NCI-H748 treated with DMSO at 0.1 percent for 48 hours (cell line): ENCODE data around the gene PPP1R9A.

Experiments used
- DNase-seq: peaks from one replicate; lab custom pipeline; 2025; lab: John Stamatoyannopoulos, UW

Gene PPP1R9A

GRCh38 chr7:95097851-95098250 lies 190.5 kb downstream of the PPP1R9A start:
- no peak for DNase-seq

DNA sequence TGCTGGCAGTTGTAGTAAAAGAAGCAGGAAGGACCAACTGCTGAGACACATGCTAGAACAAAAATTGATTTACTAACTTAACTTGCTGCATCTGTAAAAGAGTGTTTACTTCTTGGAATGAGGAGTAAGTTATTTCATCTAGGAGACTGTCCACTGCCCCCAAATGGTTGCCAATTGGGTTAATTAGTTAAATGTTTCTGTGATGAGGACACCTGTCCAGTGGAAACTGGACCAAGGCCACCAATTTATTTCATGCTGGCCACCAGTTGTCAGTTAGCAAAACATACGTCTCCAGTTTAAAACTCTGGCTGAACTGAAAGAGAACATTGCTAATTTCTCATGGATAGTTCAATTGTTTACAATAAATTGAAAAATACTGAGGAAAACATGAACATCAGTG lies 191.7 kb downstream of the PPP1R9A start:
- DNase-seq, result no peak

DNA sequence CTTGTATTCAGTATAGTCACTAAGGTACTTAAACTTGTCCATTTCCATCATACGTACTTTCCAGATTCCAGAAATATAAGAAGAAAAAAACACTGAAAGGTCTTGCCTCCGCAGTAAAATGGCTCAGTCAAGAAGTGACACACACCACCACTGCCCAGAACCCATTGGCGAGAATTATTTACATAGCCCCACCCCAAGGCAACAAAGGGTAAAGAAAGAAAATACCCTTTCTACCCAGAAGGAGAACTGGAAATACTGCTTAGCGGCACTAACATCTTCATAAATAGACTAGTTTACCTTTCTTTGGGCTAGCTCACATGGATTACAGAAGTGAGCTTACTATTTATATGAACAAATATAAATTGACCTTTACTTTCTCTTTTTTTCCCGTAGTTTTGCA lies 194.0 kb downstream of the PPP1R9A start:
- no peak for DNase-seq

DNA sequence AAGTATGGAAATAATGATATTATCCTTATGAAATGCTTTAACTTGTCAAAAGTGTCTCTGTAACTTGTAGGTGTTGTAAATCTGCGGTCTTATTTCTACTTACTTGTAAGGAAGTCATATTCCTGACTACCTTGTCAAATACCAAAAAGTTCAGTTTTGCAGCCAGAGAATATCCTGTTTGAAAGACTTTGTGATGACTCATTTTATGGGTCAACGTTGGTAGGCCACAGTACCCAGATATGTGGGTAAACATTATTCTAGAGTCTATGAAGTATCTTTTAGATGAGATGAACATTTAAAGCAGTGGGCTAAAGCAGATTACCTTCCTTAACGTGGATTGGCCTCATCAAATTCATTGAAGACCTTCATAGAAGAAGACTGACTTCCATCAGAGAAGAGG lies 195.3 kb downstream of the PPP1R9A start:
- DNase-seq, result no peak

GRCh38 chr7:95104739-95105138 lies 197.3 kb downstream of the PPP1R9A start:
- DNase-seq, result no peak

DNA sequence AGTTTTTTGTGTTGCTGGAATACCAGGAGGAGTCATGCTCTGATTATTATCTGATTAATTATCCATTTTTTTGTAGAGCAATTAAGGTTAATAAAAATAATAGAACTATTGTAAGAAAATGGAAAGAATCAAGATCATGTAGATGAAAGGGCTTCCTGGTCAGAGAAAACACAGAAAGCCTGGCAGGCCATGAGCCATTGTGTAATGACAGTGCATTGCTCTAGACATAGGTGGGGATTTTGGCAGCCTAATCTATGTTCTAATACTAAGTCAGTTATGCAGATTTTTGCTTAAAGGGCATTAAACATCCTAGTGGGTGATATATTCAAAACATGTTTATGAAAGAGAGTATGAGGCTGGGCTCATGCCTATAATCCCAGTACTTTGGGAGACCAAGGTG lies 198.2 kb downstream of the PPP1R9A start:
- DNase-seq, result no peak

DNA sequence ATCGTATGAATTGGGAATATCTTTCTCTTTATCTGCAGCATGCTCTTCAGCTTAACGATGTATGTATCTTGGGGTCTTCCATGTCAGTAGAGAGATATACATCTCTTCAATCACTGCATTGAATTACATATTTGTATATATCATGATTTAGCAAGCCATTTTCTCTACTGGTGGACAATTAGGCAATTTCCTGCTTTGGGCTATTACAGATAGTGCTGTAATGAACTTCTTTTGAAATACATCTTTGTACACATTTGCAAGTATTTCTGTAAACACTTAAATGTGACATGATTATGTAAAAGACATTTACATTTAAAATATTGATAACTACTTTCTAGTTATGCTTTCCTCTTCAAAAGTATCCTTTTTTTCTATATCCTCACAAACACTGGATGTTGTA lies 199.0 kb downstream of the PPP1R9A start:
- DNase-seq, result no peak

DNA sequence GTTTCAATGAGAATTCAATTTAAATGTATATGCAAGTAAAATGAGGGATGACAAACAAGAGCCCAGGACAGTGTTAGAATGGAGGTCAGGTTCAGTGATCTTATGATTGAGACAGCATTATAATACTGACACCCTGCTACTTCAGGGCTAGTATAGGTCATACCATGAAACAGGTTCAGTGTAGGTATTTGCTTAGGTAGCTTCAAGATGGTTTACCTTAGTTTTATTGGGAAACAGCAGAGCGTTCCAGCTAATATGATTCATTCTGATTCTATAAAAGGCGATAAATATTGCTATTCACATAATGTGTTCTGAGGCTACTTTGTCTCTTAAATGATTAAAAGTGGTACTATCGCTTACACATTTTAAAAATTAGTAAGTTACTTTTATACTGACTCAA lies 203.3 kb downstream of the PPP1R9A start:
- no peak for DNase-seq

DNA sequence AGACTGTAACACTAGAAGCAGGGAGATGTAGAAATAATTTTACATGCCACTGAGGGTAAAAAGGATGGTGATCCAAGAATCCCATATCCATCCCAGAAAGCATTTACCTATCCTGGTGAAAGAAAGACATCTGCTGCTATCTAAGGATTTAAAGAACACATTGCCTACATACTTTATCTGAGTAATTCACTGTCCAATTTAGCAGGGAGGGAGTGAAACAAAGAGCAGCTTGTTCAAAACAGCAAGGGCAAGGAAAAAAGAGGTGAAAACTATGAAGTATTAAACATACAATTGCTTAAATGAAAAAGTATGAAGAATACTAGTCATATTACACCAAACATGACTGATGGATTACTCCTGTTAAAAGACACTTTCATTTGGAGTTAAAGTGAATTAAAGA lies 206.2 kb downstream of the PPP1R9A start:
- no peak for DNase-seq

- peak; percentile 37 for DNase-seq
Measured at GRCh38 chr7:95126053-95126709, 218.8 kb downstream of the PPP1R9A start.

DNA sequence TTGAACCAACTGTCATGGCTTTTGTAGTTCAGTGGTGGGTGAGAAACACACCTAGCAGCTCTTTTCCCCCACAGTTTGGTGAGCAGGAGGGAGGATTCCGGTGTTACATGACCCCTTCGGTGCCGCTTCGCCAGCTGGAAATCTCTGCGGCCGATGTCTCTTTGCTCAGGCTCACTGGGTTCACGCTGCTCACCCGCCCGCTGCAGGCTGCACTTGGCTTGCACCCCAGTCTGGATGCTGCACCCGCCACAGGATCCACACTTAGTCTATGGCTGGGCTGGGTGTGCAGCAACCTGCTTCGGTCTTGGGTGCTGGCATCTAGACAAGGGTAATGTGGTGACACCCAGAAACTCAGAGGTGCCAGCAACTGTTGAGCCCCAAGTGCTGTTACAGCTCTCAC lies 225.1 kb downstream of the PPP1R9A start:
- DNase-seq, result no peak

DNA sequence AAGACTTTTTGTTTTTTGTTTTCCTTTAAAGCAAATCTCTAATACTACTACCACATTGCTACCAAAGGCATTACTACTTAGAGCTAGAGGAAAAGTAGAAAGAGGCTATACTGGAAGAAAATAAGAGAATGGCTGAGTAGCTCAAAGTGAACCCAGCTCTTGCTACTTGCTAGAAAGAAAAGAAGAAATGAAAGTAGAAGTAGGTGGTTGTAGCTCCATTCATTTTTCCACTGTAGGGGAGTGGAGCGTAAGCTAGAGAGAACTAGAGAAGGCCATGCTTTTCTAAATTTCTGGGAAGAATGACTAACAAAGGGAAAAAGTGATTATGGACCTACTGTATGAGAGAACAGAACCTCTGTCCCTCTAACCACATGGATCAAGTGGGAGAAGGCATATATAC lies 232.5 kb downstream of the PPP1R9A start:
- DNase-seq, result no peak

DNA sequence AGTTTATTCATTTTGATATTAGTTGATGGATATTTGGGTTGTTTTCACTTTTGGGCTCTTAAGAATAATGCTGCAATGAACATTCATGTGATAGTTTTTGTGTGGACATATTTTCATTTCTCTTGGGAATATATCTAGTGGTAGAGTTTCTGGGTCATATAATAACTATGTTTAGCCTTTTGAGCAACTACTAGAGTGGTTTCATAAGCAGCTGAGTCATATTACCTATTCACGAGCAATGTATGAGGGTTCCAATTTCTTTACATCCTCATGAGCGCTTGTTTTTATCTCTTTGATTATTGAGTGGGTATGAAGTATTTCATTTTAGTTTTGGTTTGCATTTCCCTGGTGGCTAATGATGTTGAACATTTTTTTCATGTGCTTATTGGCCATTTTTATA lies 234.4 kb downstream of the PPP1R9A start:
- no peak for DNase-seq

DNA sequence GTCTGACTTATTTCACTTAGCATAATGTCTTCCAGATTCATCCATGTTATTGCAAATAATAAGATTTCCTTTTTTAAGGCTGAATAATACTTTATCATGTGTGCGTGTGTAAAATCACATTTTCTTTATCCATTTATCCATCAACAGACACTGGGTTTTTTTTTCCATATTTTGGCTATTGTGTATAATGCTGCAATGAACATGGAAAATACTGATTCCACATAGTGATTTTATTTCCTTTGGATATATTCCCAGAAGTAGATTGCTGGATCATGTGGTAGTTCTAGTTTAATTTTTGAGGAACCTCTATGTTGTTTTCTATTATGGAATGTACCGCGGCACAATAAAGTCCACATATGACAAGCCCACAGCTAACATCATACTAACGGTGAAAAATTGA lies 236.9 kb downstream of the PPP1R9A start:
- DNase-seq, result no peak

DNA sequence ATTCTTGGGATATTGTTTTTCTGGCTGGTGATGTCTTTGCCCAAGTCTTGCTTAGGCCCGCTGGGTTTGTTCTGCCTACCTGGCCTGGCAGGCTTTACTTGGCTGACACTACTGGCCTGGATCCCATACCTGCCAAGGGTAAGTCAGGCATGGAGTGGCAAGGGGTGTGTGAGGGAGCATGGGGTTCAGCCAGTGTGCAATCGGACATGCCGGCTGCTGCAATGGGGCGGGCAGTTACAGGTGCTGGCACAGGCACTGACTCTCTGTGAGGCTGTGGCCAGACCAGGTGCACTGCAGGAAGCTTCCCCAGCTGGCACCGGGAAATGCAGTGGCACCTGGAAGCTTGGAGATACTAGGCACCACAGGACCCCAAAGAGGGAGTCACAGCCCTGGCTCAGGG lies 248.6 kb downstream of the PPP1R9A start:
- no peak for DNase-seq

DNA sequence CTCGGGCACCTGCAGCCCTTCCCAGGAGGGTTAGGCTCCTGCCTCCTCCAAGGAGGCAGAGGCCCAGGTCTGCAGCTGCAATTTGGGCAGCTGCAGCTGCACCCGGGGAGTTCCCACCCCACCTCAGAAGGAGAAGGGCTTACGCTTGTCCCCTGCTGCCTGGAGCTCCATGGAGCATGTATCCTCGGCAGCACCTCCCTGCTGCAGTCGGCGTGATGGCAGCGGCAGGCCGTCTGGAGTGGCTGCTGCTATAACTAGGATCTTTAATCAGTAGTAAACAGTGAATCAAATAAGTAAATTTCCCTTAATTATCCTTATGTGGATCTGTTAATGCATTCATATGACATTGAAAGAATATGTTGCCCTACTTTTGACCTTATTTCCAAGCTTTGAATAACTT lies 250.0 kb downstream of the PPP1R9A start:
- no peak for DNase-seq

- DNase-seq, result no peak
Measured at GRCh38 chr7:95169678-95170077, 262.3 kb downstream of the PPP1R9A start.

DNA sequence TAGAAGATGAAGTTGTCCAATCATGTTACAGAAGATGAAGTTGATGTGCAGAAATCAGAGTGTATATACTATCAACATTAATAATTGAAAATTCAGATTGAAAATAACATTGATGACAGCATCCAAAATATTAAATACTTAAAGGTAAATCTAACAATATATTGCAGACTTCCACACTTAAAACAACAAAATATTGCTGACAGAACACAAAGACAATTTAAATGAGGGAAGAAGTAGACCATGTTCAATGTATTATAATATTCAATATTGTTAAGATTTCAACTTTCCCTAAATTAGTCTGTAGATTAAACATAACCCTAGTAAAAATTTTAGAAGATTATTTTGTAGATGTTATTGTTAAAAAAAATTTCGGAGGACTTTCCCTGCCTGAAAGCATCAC lies 265.0 kb downstream of the PPP1R9A start:
- DNase-seq, result no peak

DNA sequence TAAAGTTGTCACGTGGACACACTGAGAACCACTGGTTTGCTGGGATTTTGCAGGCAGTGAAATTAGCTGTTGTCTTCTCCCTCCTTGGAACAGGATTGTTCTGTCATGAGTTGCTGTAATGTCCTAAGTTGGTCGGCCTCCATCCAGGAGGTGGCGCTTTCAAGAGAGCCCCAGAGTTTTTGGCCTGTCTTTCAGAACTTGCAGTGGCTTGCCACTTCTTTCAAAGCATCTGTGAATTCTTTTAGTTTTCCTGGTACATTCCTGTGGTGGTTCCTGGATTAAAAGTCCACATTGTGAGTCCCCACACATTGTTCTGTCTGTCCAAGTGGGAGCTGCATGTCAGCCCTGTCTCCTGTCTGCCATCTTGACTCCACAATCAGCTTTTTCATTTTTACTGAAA lies 283.1 kb downstream of the PPP1R9A start:
- DNase-seq, result no peak

DNA sequence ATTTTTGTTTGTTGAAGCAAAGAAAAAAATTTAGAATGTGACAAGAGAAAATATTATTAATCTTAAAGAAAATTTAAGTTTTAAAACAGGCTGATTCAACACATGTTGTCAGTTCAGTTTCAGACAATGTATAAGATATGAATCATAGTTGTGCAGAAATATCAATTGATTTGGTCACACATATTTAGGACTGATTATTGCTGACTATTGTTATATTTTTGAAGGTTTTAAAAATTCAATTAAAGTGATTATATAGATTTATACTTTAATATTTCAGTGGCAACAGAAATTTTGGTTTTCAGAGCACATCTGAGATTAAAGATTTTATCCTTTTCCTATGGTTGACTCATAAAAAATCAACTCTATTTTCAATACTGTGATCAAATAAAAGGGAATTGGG lies 284.4 kb downstream of the PPP1R9A start:
- DNase-seq, result no peak

GRCh38 chr7:95198863-95199262 lies 291.5 kb downstream of the PPP1R9A start:
- DNase-seq, result no peak

GRCh38 chr7:95199779-95200558 lies 292.6 kb downstream of the PPP1R9A start:
- peak; percentile 70 for DNase-seq

DNA sequence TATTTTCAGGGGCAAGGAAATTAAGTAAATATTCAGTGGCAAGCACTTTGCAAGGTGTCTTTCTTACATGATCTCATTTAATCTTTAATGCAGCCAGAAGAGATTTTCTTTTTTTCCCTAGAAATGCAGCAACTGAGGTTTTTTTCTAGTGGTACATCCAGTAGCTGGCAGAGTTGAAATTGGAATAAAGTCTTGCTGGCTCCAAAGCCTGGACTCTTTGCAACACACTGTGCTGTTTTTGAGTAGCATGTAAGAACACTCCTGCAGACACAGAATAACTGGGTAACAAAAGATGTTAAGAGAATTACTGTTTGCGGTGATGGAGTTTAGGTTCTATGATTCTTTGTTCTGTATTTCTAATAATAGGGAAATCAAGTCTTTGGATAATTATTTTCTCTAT lies 293.3 kb downstream of the PPP1R9A start:
- DNase-seq, result no peak

- DNase-seq, result no peak
Measured at GRCh38 chr7:95201727-95202126, 294.3 kb downstream of the PPP1R9A start.
